GM12878 (cell line): ENCODE results near the gene CDKN2AIPNL. TPM values are rescaled to one million over a fixed set of nuclear protein-coding genes. Genes with fewer than 3 reads are reported as not detected.

Experiments used
- ATAC-seq: fragments of 200-7000 bp; cut with Tn5 transposase; 3 replicates; pipeline ENCODE4 v1.9.1; 2020; ENCODE audit warnings: mild to moderate bottlenecking, moderate library complexity
- BruUV-seq: library from RNA; stranded (reverse); fragments of 400-500 nt; replicated peaks from 2 replicates; lab custom pipeline; 2021; lab: Mats Ljungman, UMichigan
- CTCF ChIA-PET: fragments of 300-600 bp; sonication (Branson Sonifier 250); formaldehyde crosslinking; extraction: SDS; loops from one replicate; lab custom pipeline; 2021; ENCODE audit warnings: inconsistent platforms; lab: Yijun Ruan, JAX
- POLR2A ChIA-PET: fragments of 350-600 bp; formaldehyde crosslinking; extraction: SDS; loops from one replicate; lab custom pipeline; 2021; ENCODE audit warnings: inconsistent platforms; lab: Charles Lee
- RAD21 ChIA-PET: fragments of 300-600 bp; sonication (Branson Sonifier 250); formaldehyde crosslinking; loops from one replicate; lab custom pipeline; 2023; ENCODE audit warnings: antibody characterized with exemption; ENCODE audit not compliant: unreplicated experiment; lab: Charles Lee
- SMC1A ChIA-PET: fragments of 300-600 bp; sonication (Branson Sonifier 250); formaldehyde crosslinking; loops from one replicate; lab custom pipeline; 2023; ENCODE audit not compliant: unreplicated experiment, uncharacterized antibody; lab: Charles Lee
- DNase-seq: peaks from one replicate; pipeline ENCODE4 v3.0.0-alpha.2; 2011; ENCODE audit warnings: low read depth, low spot score
- FAIRE-seq: peaks from 3 replicates; lab custom pipeline; 2011; peaks lifted over from hg19 to GRCh38; lab: Jason Lieb, UNC
- H2AFZ ChIP-seq: 2 replicates; pipeline ENCODE4 v1.6.0; 2011; ENCODE audit warnings: low read depth, low read length, control low read depth; ENCODE audit not compliant: control insufficient read depth
- H3K27ac ChIP-seq: 2 replicates; pipeline ENCODE4 v1.5.1; 2011; ENCODE audit warnings: control low read depth; ENCODE audit not compliant: control insufficient read depth, insufficient read depth
- H3K27me3 ChIP-seq, 2 experiments: replicated peaks in 1 of 2; 2 replicates each; pipeline versions ENCODE4 v1.6.0 to v1.6.1; 2011; ENCODE audit warnings: low read length in 1 of 2; ENCODE audit not compliant: control insufficient read depth in 2 of 2, insufficient read depth in 2 of 2
- H3K36me3 ChIP-seq, 2 experiments: 2 replicates each; pipeline ENCODE4 v1.5.1; 2011; ENCODE audit warnings: low read length in 1 of 2; ENCODE audit not compliant: control insufficient read depth in 2 of 2, insufficient read depth in 2 of 2
- H3K4me1 ChIP-seq: 2 replicates; pipeline ENCODE4 v1.6.1; 2011; ENCODE audit warnings: mild to moderate bottlenecking, low read length, moderate library complexity, mixed read lengths; ENCODE audit not compliant: control insufficient read depth, insufficient read depth
- H3K4me2 ChIP-seq: 2 replicates; pipeline ENCODE4 v1.6.0; 2011; ENCODE audit warnings: control low read depth; ENCODE audit not compliant: control insufficient read depth, insufficient read depth
- H3K4me3 ChIP-seq: fragments of 200-600 bp; sonication (generic); 2 replicates; pipeline ENCODE4 v1.5.1; 2016
- H3K79me2 ChIP-seq: 2 replicates; pipeline ENCODE4 v1.6.0; 2011; ENCODE audit warnings: low read length; ENCODE audit not compliant: control insufficient read depth, insufficient read depth
- H3K9ac ChIP-seq: 2 replicates; pipeline ENCODE4 v1.8.0; 2011; ENCODE audit warnings: low read length, control low read depth, mixed read lengths; ENCODE audit not compliant: control insufficient read depth, insufficient read depth
- H3K9me3 ChIP-seq: replicated peaks from 3 replicates; pipeline ENCODE4 v1.5.1; 2011; ENCODE audit warnings: mild to moderate bottlenecking, low read length; ENCODE audit not compliant: control insufficient read depth, insufficient read depth
- H4K20me1 ChIP-seq: 2 replicates; pipeline ENCODE4 v1.6.0; 2011; ENCODE audit not compliant: control insufficient read depth, insufficient read depth
- ESRRA ChIP-seq: IDR thresholded peaks from 2 replicates; pipeline ENCODE4 v1.6.1; 2012; ENCODE audit warnings: mild to moderate bottlenecking, low read length, improper control_type of control experiment
- EZH2 ChIP-seq: IDR thresholded peaks from 2 replicates; pipeline ENCODE4 v1.6.1; 2012; ENCODE audit warnings: low read depth, mild to moderate bottlenecking, control low read depth, inconsistent platforms, low read length, borderline replicate concordance; ENCODE audit not compliant: control insufficient read depth
- MTA3 ChIP-seq: IDR thresholded peaks from 2 replicates; pipeline ENCODE4 v1.6.1; 2012; ENCODE audit warnings: low read length, inconsistent platforms, borderline replicate concordance
- NFYA ChIP-seq: IDR thresholded peaks from 2 replicates; pipeline ENCODE4 v1.6.1; 2011; ENCODE audit warnings: low read depth, mild to moderate bottlenecking, low read length, improper control_type of control experiment, borderline replicate concordance
- PAX5 ChIP-seq: IDR thresholded peaks from 2 replicates; pipeline ENCODE4 v1.6.1; 2011; ENCODE audit warnings: low read depth, low read length, borderline replicate concordance
- RFX5 ChIP-seq: IDR thresholded peaks from 2 replicates; pipeline ENCODE4 v1.6.1; 2011; ENCODE audit warnings: low read depth, low read length, improper control_type of control experiment
- SUPT20H ChIP-seq: IDR thresholded peaks from 2 replicates; pipeline ENCODE4 v1.6.1; 2011; ENCODE audit warnings: low read depth, mild to moderate bottlenecking, low read length, moderate library complexity, borderline replicate concordance; ENCODE audit not compliant: control insufficient read depth
- YY1 ChIP-seq: IDR thresholded peaks from 2 replicates; pipeline ENCODE4 v1.6.1; 2011; ENCODE audit warnings: low read depth, mild to moderate bottlenecking, low read length
- ZBTB40 ChIP-seq: fragments of 450-650 bp; IDR thresholded peaks from 2 replicates; pipeline ENCODE4 v1.6.1; 2016; ENCODE audit warnings: mild to moderate bottlenecking, moderate library complexity, borderline replicate concordance
- WGBS: methylation state at CpG from one replicate; pipeline ENCODE4 v1.1.6; 2016; ENCODE audit warnings: low lambda C conversion rate; ENCODE audit not compliant: insufficient replicate concordance, insufficient coverage; ENCODE audit errors: missing lambda C conversion rate; 5-methylcytosine and 5-hydroxymethylcytosine counted together
- in situ Hi-C: fragments of 300-500 bp; cut with MboI; formaldehyde crosslinking; loops from 9 replicates; pipeline ENCODE4 v1.14.3; 2018; ENCODE audit warnings: mixed read lengths
- intact Hi-C: fragments of 100-400 bp; cut with micrococcal nuclease; formaldehyde crosslinking; loops from one replicate; pipeline ENCODE4 v1.14.2; 2022; ENCODE audit not compliant: unreplicated experiment
- polyA plus RNA-seq, 11 experiments: library from polyadenylated mRNA; depleted of rRNA in 4 of 11; unstranded in 6 of 11; stranded (reverse) in 5 of 11; fragments of >200 nt; fragmentation: Nextera tagmentation in 4 of 11; fragmentation: Illumina TruSeq in 1 of 11; extraction: Ambion mirVana in 4 of 11; extraction: Trizol in 1 of 11; gene quantifications; 1 replicate in 1 of 11; 2 replicates in 10 of 11; pipeline versions ENCODE4 v1.2.1 to v1.2.3, GENCODE V29; 2011 to 2016; ENCODE audit warnings: inconsistent platforms in 2 of 11, missing spikeins in 2 of 11, low read depth in 1 of 11
- total RNA-seq, 4 experiments: library from RNA; depleted of rRNA in 3 of 4; stranded (reverse); fragments of >200 nt in 3 of 4; fragmentation: Illumina TruSeq in 1 of 4; extraction: Trizol in 1 of 4; gene quantifications; 2 replicates each; pipeline versions ENCODE4 v1.2.1 to v1.2.3, GENCODE V29; 2013 to 2021
- TF ChIP-seq, protein P1 (sequence below): IDR thresholded peaks from 2 replicates; pipeline ENCODE4 v1.6.1; 2012; ENCODE audit warnings: low read depth, low read length, improper control_type of control experiment

Gene CDKN2AIPNL
- total and polyA plus RNA-seq, 10 of the 15 experiments (the other 5 are each of a cell fraction or from before 2014, with no cell fraction given) = 23.5 to 72.0 (median 36.6) TPM

GRCh38 chr5:134459010-134459403, 47.3 kb upstream of the CDKN2AIPNL start (continued):
- no peak for TF ChIP-seq EZH2
- no peak for TF ChIP-seq YY1
- no peak for TF ChIP-seq PAX5
- no peak for TF ChIP-seq NFYA
- no peak for TF ChIP-seq MTA3
- no peak for TF ChIP-seq RFX5
- no peak for TF ChIP-seq SUPT20H

DNA sequence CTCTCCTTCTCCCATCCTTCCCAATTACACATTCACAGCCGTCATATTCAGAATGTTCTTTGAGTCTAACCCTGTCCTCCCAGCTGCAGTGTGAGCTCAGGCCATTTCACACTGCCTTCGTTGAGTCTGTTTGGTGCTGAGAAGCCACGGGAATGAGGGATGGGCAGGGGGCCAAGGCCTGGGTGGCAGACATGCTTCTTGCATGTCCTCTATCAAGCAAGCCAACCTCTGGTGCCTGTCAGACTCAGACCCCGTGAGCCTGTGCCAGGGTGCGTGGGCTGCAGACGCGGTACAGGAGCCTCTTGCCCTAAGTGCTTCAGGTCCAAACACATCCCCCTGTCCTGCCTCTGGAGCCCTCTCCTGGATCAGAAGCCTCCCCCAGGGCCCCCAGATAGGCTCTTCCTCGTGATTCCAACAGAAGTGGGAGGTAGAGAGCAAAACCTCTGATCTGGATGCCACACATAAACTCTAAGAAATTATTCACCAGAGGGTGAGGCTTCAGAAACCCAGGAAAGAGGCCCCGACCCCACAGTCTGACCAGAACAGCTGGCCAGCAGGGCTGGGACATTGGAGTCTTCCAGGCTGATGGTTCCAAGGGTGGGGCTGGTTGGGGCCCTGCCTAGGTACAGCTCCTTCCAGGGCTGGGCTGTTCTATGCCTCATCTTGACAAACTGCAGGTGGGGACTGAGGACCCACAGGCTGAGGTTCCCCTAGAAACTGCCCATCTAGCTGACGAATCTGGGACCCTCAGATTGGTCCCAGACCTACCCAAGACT, 46.7 kb upstream of the CDKN2AIPNL start:
- in situ Hi-C loops (no loop called here), intact Hi-C loops (no loop called here)
- ChIA-PET RAD21 (interaction anchor here (0.6 kb wide), 1 partner anchor 14 kb away, joined by 4 read pairs; no protein-coding TSS in a partner anchor), CTCF (interaction anchor here (1.0 to 1.3 kb wide), 2 partner anchors 27 to 41 kb away, joined by 3 to 4 read pairs; no protein-coding TSS in a partner anchor), POLR2A (no interaction called here), SMC1A (interaction anchor here (0.6 kb wide), 1 partner anchor 210 kb away, joined by 3 read pairs; no protein-coding TSS in a partner anchor)
- Histone ChIP-seq H3K9me3 (no peaks in the 10 kb centered on the region), H3K4me3 (no peak overlapping the region), H3K4me1 (no peaks in the 10 kb centered on the region), H3K9ac (no peak overlapping the region), H4K20me1 (no peaks in the 10 kb centered on the region), H3K27me3 (no peaks in the 10 kb centered on the region; a peak in 1 of 4 replicates), H3K4me2 (no peak overlapping the region), H3K79me2 (no peaks in the 10 kb centered on the region), H3K36me3 (no peaks in the 10 kb centered on the region), H2AFZ (no peak overlapping the region), H3K27ac (no peak overlapping the region)
- DNase-seq = no peak
- 46% methylated on average over 10 of the region's 10 CpGs for WGBS
- TF ChIP-seq ESRRA = no peak
- TF ChIP-seq, protein P1, sequence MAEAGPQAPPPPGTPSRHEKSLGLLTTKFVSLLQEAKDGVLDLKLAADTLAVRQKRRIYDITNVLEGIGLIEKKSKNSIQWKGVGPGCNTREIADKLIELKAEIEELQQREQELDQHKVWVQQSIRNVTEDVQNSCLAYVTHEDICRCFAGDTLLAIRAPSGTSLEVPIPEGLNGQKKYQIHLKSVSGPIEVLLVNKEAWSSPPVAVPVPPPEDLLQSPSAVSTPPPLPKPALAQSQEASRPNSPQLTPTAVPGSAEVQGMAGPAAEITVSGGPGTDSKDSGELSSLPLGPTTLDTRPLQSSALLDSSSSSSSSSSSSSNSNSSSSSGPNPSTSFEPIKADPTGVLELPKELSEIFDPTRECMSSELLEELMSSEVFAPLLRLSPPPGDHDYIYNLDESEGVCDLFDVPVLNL = no peak
- TF ChIP-seq YY1 = no peak
- no peak for TF ChIP-seq ZBTB40
- FAIRE-seq = no peak
- no peak for ATAC-seq
- BruUV-seq = no TSS peak
